Measurements from ENCODE around the gene ZMIZ1. TPM values are rescaled to one million over a fixed set of nuclear protein-coding genes. Genes with fewer than 3 reads are reported as not detected.

The ZMIZ1 gene
- total RNA-seq, 1 experiment from 2014 or later: 28.4 TPM

GRCh38 chr10:79098596-79099015 is 29.8 kb downstream of the ZMIZ1 start:
- ATAC-seq (no peak), DNase-seq (ENCODE audit: low read depth, low spot score) (no peak)
- Histone ChIP-seq H3K27ac (ENCODE audit: low read depth, low read length) (no peak overlapping the region), H3K36me3 (ENCODE audit: control insufficient read depth in 1 of 2, insufficient read depth in 2 of 2, low read length in 2 of 2) (no peaks in the 10 kb centered on the region), H3K9me3 (ENCODE audit: control insufficient read depth in 1 of 2, insufficient read depth in 1 of 2, low read depth in 1 of 2, low read length in 2 of 2) (no peaks in the 10 kb centered on the region), H3K9me2 (ENCODE audit: insufficient read depth) (no peaks in the 10 kb centered on the region), H3K4me3 (replicated peaks in 1 of 2; ENCODE audit: low read depth in 1 of 2, low read length in 2 of 2) (no peak overlapping the region), H3K4me2 (ENCODE audit: low read length) (no peak overlapping the region), H2AFZ (ENCODE audit: low read depth, low read length, poor library complexity, severe bottlenecking) (no peak overlapping the region), H4K20me1 (ENCODE audit: insufficient read depth) (no peaks in the 10 kb centered on the region), H3K79me2 (ENCODE audit: insufficient read depth, low read length) (peaks cover 49% of the 10 kb centered on the region), H3K4me1 (ENCODE audit: control insufficient read depth in 1 of 2, insufficient read depth in 2 of 2, low read length in 2 of 2) (peaks cover 22 to 27% of the 10 kb centered on the region in 2 experiments), H3K27me3 (ENCODE audit: insufficient read depth, low read length) (no peaks in the 10 kb centered on the region), H3K9ac (ENCODE audit: low read length) (no peak overlapping the region)
- ChIA-PET RAD21 (ENCODE audit: low non-redundant PET in 1 of 2, low total read pairs in 2 of 2, uncharacterized antibody in 2 of 2, unreplicated experiment in 2 of 2) (interaction anchor here in 1 of 2 experiments (0.6 kb wide), 1 partner anchor 27 kb away, joined by 3 read pairs; no protein-coding TSS in a partner anchor), CTCF (no interaction called here), POLR2A (no interaction called here)
- intact Hi-C loops (cut with micrococcal nuclease): no loop called here
- TF ChIP-seq FOSL1 (IDR thresholded peaks at IDR 0.05; ENCODE audit: low read depth): no peak
- TF ChIP-seq CEBPB (IDR thresholded peaks at IDR 0.05; ENCODE audit: low read depth): no peak
- TF ChIP-seq POLR2A (IDR thresholded peaks at IDR 0.05; ENCODE audit: borderline replicate concordance, extremely low read depth, insufficient read depth, insufficient read length): no peak
- no peak for TF ChIP-seq EZH2 (IDR thresholded peaks at IDR 0.05)
- no peak for TF ChIP-seq MAX (IDR thresholded peaks at IDR 0.05)
- TF ChIP-seq EGR1 (IDR thresholded peaks at IDR 0.05; ENCODE audit: low read depth): no peak
- TF ChIP-seq ZBTB33 (IDR thresholded peaks at IDR 0.05; ENCODE audit: extremely low read depth, insufficient replicate concordance, low read length): no peak
- TF ChIP-seq ZNF274 (IDR thresholded peaks at IDR 0.05; ENCODE audit: low read depth, low read length): no peak
- no peak for TF ChIP-seq RAD21 (IDR thresholded peaks at IDR 0.05; ENCODE audit: low read depth)
- no peak for TF ChIP-seq EZH2phosphoT487 (IDR thresholded peaks at IDR 0.05; ENCODE audit: borderline replicate concordance)
- no peak for TF ChIP-seq CTCF (IDR thresholded peaks at IDR 0.05 in 2 of 3, conservative IDR thresholded peaks at IDR 0.05 in 1 of 3; ENCODE audit: borderline replicate concordance in 1 of 3, insufficient read depth in 1 of 3, low read depth in 2 of 3, low read length in 2 of 3)
- no peak for TF ChIP-seq TCF7L2 (IDR thresholded peaks at IDR 0.05; ENCODE audit: borderline replicate concordance, extremely low read depth, insufficient read depth, insufficient read length)
- BruUV-seq (replicated peaks): no TSS peak
